Activated CD8-positive, alpha-beta T cell treated with anti-CD3 and anti-CD28 coated beads for 36 hours (primary cell): Measurements from ENCODE around the gene SMTNL2. TPM values are rescaled to one million over a fixed set of nuclear protein-coding genes. Genes with fewer than 3 reads are reported as not detected.

Source experiments
- ATAC-seq: fragments of 200-7000 bp; cut with Tn5 transposase; one replicate; pipeline ENCODE4 v1.10.0; 2021; ENCODE audit warnings: mild to moderate bottlenecking, moderate library complexity
- CTCF ChIA-PET: fragments of 350-600 bp; sonication (Branson Sonifier 250); formaldehyde crosslinking; loops from one replicate; lab custom pipeline; 2021; ENCODE audit warnings: antibody characterized with exemption; lab: Charles Lee
- POLR2A ChIA-PET: fragments of 350-600 bp; sonication (Branson Sonifier 250); formaldehyde crosslinking; loops from one replicate; lab custom pipeline; 2021; ENCODE audit warnings: antibody characterized with exemption; lab: Charles Lee
- DNase-seq: peaks from one replicate; pipeline ENCODE4 v3.0.0-alpha.2; 2020
- H3K27ac Mint-ChIP-seq: one replicate; pipeline ENCODE4 v1.8.0; 2021; ENCODE audit warnings: mild to moderate bottlenecking, mixed read lengths
- H3K27me3 Mint-ChIP-seq: one replicate; pipeline ENCODE4 v1.8.0; 2021; ENCODE audit warnings: mixed read lengths
- H3K36me3 Mint-ChIP-seq: one replicate; pipeline ENCODE4 v1.8.0; 2021; ENCODE audit warnings: low read depth, mixed read lengths
- H3K4me1 Mint-ChIP-seq: one replicate; pipeline ENCODE4 v1.8.0; 2021; ENCODE audit warnings: low read depth, mixed read lengths
- H3K4me3 Mint-ChIP-seq: one replicate; pipeline ENCODE4 v1.8.0; 2021; ENCODE audit warnings: mild to moderate bottlenecking, moderate library complexity, mixed read lengths
- H3K9me3 Mint-ChIP-seq: one replicate; pipeline ENCODE4 v1.8.0; 2021; ENCODE audit warnings: mixed read lengths
- intact Hi-C: fragments of 100-400 bp; cut with micrococcal nuclease; formaldehyde crosslinking; loops from one replicate; pipeline ENCODE4 v1.10.0; 2022
- total RNA-seq, 2 experiments: library from RNA; stranded (reverse); gene quantifications; one replicate each; pipeline ENCODE4 v1.2.3, GENCODE V29; 2021
- TF ChIP-seq, protein P1 (sequence below): fragments of 200-600 bp; IDR thresholded peaks from one replicate; pipeline ENCODE4 v1.8.0; 2022; ENCODE audit warnings: antibody characterized with exemption, mild to moderate bottlenecking

SMTNL2 gene
- total RNA-seq, 2 experiments from 2014 or later = not detected

DNA sequence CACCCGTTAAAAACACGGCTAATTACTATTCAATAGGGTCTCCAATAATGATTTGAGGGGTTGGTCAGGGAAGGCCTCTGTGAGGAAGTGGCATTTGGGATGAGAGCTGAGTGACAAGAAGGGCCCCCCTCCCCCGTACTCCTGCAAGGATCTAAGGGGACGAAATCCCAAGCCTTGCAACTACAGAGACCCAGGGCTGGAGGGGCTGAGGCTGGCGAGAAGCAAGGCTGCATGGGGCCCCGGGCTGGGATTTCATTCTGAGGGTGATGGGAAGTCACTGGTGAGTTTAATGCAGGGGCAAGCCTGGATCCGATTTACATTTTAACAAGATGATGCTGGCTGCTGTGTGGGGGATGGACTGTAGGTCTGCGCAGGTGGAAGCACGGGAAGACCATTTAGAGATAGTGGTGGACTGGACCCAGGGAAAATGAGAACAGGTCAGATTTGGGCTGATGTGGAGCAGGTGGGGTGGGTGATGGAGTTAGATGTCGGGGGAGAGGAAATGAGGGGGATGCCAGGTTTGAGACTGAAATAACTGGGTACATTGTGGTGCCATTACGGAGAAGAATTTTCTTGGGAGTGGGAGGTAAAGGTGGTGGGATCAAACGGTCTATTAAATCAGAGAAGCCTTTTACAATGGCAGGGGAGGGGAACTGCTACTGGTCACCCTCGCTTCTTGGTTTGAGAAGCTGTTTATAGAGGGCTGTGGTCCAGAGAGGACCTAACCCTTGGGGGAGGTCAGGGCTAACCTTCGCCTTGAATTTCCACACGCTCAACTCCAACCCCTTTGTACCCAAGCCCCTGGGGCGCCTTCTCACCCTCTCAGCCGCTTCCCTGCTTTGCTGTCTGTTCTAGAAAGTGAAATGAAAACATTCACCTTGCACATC is 28.2 kb upstream of the SMTNL2 start:
- peak overlapping the region; percentile 95 for H3K27ac Mint-ChIP-seq
- peaks cover 20% of the 10 kb centered on the region for H3K4me1 Mint-ChIP-seq
- TF ChIP-seq, protein P1, sequence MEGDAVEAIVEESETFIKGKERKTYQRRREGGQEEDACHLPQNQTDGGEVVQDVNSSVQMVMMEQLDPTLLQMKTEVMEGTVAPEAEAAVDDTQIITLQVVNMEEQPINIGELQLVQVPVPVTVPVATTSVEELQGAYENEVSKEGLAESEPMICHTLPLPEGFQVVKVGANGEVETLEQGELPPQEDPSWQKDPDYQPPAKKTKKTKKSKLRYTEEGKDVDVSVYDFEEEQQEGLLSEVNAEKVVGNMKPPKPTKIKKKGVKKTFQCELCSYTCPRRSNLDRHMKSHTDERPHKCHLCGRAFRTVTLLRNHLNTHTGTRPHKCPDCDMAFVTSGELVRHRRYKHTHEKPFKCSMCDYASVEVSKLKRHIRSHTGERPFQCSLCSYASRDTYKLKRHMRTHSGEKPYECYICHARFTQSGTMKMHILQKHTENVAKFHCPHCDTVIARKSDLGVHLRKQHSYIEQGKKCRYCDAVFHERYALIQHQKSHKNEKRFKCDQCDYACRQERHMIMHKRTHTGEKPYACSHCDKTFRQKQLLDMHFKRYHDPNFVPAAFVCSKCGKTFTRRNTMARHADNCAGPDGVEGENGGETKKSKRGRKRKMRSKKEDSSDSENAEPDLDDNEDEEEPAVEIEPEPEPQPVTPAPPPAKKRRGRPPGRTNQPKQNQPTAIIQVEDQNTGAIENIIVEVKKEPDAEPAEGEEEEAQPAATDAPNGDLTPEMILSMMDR = no peak
- DNase-seq (no peak), ATAC-seq (no peak)
- H3K27me3 Mint-ChIP-seq = no peaks in the 10 kb centered on the region
- H3K4me3 Mint-ChIP-seq = peak overlapping the region; percentile 97
- H3K9me3 Mint-ChIP-seq = no peaks in the 10 kb centered on the region
- ChIA-PET POLR2A (interaction anchor here (1.1 to 2.7 kb wide), 3 partner anchors 10 to 17 kb away, joined by 3 to 13 read pairs (median 4); no protein-coding TSS in a partner anchor), CTCF (interaction anchor here (0.9 to 7.9 kb wide), 4 partner anchors 10 to 341 kb away, joined by 3 to 51 read pairs (median 4); no protein-coding TSS in a partner anchor)
- intact Hi-C loops = no loop called here
- peaks cover 26% of the 10 kb centered on the region for H3K36me3 Mint-ChIP-seq

DNA sequence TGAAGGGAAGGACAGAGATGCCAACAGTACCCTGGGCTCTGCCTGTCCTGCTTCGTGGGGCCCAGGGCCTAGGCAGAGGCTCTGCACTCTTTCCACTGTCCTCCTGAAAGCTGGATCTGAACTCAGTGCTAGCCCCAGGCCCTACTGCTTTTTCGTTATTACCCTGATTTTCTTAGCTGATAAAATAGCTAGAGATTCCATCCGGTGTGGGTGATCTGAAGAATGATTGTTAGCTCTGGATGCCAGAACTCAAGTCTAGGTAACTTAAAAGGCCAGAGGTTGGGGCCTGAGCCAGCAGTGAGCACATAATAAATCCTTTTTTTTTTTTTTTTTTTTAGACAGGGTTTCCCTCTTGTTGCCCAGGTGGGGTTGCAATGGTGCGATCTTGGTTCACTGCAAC is 27.3 kb upstream of the SMTNL2 start:
- Mint-ChIP-seq H3K9me3 (no peaks in the 10 kb centered on the region), H3K4me3 (no peak overlapping the region), H3K4me1 (peaks cover 26% of the 10 kb centered on the region), H3K36me3 (peaks cover 19% of the 10 kb centered on the region), H3K27me3 (no peaks in the 10 kb centered on the region), H3K27ac (no peak overlapping the region)
- TF ChIP-seq, protein P1 = no peak
- POLR2A ChIA-PET = no interaction called here
- ATAC-seq (no peak), DNase-seq (no peak)
- intact Hi-C loops = no loop called here
- CTCF ChIA-PET = interaction anchor here (0.6 to 7.9 kb wide), 3 partner anchors 9 to 223 kb away, joined by 4 to 51 read pairs (median 5); no protein-coding TSS in a partner anchor

DNA sequence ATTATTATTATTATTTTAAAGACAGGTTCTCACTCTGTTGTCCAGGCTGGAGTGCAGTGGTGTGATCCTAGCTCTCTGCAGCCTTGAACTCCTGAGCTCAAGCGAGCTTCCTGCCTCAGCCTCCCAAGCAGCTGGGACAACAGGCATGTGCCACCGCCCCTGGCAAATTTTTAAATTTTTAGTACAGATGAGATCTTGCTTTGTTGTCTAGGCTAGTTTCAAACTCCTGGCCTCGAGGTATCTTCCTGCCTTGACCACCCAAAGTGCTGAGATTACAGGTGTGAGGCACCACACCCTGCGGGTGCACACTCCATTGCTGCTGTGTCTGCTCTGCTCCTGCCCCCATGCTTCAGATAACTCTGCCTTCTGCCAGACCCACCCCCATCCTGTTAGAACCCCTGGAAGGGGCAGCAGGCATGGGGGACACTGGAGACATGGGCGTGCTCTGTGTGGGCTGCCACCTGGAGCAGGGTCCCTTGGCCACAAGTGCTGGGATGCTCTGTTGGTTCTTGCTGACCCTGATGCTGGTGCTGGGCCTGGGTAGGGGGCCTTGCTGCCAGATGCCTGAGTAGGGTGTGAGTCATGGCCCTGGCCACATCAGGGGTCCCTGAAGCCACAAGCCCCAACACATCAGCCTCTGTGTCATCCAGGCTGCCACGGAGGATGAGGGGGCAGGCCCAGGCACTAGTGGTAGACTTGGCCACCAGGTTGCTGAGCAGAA is 26.5 kb upstream of the SMTNL2 start:
- Mint-ChIP-seq H3K27me3 (no peaks in the 10 kb centered on the region), H3K27ac (no peak overlapping the region), H3K4me1 (peaks cover 34% of the 10 kb centered on the region), H3K36me3 (peaks cover 13% of the 10 kb centered on the region), H3K9me3 (no peaks in the 10 kb centered on the region), H3K4me3 (no peak overlapping the region)
- DNase-seq = peak; percentile 19
- CTCF ChIA-PET = interaction anchor here (2.0 to 7.9 kb wide), 2 partner anchors 8 to 12 kb away, joined by 5 to 51 read pairs; no protein-coding TSS in a partner anchor
- POLR2A ChIA-PET = no interaction called here
- intact Hi-C loops = no loop called here
- no peak for ATAC-seq
- TF ChIP-seq, protein P1 = no peak

DNA sequence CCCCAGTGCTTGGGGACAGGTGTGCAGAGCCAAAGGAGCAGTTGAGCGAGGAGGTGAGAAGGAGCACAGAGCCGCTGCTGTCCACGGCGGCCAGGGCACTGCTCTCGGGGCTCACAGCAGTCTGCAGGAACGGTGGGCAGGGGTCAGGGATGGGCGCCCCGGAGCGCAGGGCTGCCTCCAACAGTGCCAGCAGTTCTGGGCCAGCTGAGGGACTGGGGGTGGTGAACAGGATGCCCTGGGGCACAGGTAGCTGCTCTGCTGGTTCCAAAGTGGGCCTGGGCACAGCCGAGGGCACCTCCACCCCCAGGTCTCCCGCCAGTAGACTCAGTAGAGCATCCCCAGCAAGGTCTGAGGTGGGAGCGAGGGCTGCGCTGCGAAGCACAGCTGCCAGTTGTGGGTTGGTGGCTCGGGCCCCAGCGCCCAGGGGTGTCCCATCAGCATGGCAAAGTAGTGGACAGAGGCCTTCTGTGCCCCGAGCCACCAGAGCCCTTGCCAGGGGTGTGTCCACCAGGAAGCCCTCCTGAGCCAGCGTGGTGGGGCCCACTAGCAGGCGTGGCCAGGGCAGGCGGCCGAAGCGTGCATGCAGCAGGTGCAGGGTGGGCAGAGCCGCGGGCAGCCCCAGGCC is 25.9 kb upstream of the SMTNL2 start:
- CTCF ChIA-PET = interaction anchor here (1.5 kb wide), 1 partner anchor 9 kb away, joined by 4 read pairs; no protein-coding TSS in a partner anchor
- ATAC-seq (no peak), DNase-seq (no peak)
- TF ChIP-seq, protein P1 = no peak
- Mint-ChIP-seq H3K36me3 (peaks cover 13% of the 10 kb centered on the region), H3K9me3 (no peaks in the 10 kb centered on the region), H3K4me3 (no peak overlapping the region), H3K4me1 (peaks cover 41% of the 10 kb centered on the region), H3K27me3 (no peaks in the 10 kb centered on the region), H3K27ac (no peak overlapping the region)
- intact Hi-C loops = no loop called here
- POLR2A ChIA-PET = no interaction called here
